ENCODE results near the gene ISYNA1.

The ISYNA1 gene

GRCh38 chr19:18457483-18458331 is 19.8 kb upstream of the ISYNA1 start:
- H3K9ac ChIP-seq (ENCODE audit: low read length): no peak overlapping the region
- H3K9me3 ChIP-seq (ENCODE audit: low read length): no peaks in the 10 kb centered on the region
- H3K79me2 ChIP-seq (ENCODE audit: insufficient read depth, low read length): no peaks in the 10 kb centered on the region
- no peak overlapping the region for H2AFZ ChIP-seq (ENCODE audit: low read length)
- H3K27me3 ChIP-seq (ENCODE audit: insufficient read depth, low read length): no peaks in the 10 kb centered on the region
- H3K4me1 ChIP-seq (ENCODE audit: insufficient read depth, low read length, severe bottlenecking): no peaks in the 10 kb centered on the region
- H3K9me2 ChIP-seq (ENCODE audit: low read depth, low read length): no peaks in the 10 kb centered on the region
- H3K36me3 ChIP-seq (ENCODE audit: insufficient read depth, low read length): peaks cover 33% of the 10 kb centered on the region
- no peaks in the 10 kb centered on the region for H4K20me1 ChIP-seq (ENCODE audit: insufficient read depth, low read length)
- no peaks in the 10 kb centered on the region for H3F3A ChIP-seq (ENCODE audit: insufficient read depth, low read length)
- no peak overlapping the region for H3K4me2 ChIP-seq (ENCODE audit: low read length)
- no peak for TF ChIP-seq EZH2 (IDR thresholded peaks at IDR 0.05; ENCODE audit: borderline replicate concordance, low read length)
- TF ChIP-seq, protein P1, sequence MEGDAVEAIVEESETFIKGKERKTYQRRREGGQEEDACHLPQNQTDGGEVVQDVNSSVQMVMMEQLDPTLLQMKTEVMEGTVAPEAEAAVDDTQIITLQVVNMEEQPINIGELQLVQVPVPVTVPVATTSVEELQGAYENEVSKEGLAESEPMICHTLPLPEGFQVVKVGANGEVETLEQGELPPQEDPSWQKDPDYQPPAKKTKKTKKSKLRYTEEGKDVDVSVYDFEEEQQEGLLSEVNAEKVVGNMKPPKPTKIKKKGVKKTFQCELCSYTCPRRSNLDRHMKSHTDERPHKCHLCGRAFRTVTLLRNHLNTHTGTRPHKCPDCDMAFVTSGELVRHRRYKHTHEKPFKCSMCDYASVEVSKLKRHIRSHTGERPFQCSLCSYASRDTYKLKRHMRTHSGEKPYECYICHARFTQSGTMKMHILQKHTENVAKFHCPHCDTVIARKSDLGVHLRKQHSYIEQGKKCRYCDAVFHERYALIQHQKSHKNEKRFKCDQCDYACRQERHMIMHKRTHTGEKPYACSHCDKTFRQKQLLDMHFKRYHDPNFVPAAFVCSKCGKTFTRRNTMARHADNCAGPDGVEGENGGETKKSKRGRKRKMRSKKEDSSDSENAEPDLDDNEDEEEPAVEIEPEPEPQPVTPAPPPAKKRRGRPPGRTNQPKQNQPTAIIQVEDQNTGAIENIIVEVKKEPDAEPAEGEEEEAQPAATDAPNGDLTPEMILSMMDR (IDR thresholded peaks at IDR 0.05; ENCODE audit: low read length): no peak
- no peak overlapping the region for H3K4me3 ChIP-seq (ENCODE audit: low read depth, low read length, poor library complexity, severe bottlenecking)
- no peak overlapping the region for H3K27ac ChIP-seq (ENCODE audit: low read depth, low read length, poor library complexity, severe bottlenecking)

- Histone ChIP-seq H3K79me2 (ENCODE audit: insufficient read depth, low read length) (no peaks in the 10 kb centered on the region), H2AFZ (ENCODE audit: low read length) (no peak overlapping the region), H3K4me1 (ENCODE audit: insufficient read depth, low read length, severe bottlenecking) (no peaks in the 10 kb centered on the region), H3K4me3 (ENCODE audit: low read depth, low read length, poor library complexity, severe bottlenecking) (no peak overlapping the region), H3F3A (ENCODE audit: insufficient read depth, low read length) (no peaks in the 10 kb centered on the region), H3K9me2 (ENCODE audit: low read depth, low read length) (no peaks in the 10 kb centered on the region), H3K36me3 (ENCODE audit: insufficient read depth, low read length) (peaks cover 33% of the 10 kb centered on the region), H3K27ac (ENCODE audit: low read depth, low read length, poor library complexity, severe bottlenecking) (no peak overlapping the region), H3K9me3 (ENCODE audit: low read length) (no peaks in the 10 kb centered on the region), H3K27me3 (ENCODE audit: insufficient read depth, low read length) (no peaks in the 10 kb centered on the region), H4K20me1 (ENCODE audit: insufficient read depth, low read length) (no peaks in the 10 kb centered on the region), H3K9ac (ENCODE audit: low read length) (no peak overlapping the region), H3K4me2 (ENCODE audit: low read length) (no peak overlapping the region)
- TF ChIP-seq, protein P1 (IDR thresholded peaks at IDR 0.05; ENCODE audit: low read length): no peak
- TF ChIP-seq EZH2 (IDR thresholded peaks at IDR 0.05; ENCODE audit: borderline replicate concordance, low read length): no peak
Measured at GRCh38 chr19:18456974-18457373, 19.0 kb upstream of the ISYNA1 start.

- TF ChIP-seq, protein P1 (IDR thresholded peaks at IDR 0.05; ENCODE audit: low read length): no peak
- TF ChIP-seq EZH2 (IDR thresholded peaks at IDR 0.05; ENCODE audit: borderline replicate concordance, low read length): no peak
- Histone ChIP-seq H3K27ac (ENCODE audit: low read depth, low read length, poor library complexity, severe bottlenecking) (no peak overlapping the region), H3K9ac (ENCODE audit: low read length) (no peak overlapping the region), H3K27me3 (ENCODE audit: insufficient read depth, low read length) (no peaks in the 10 kb centered on the region), H3K4me2 (ENCODE audit: low read length) (no peak overlapping the region), H3K4me3 (ENCODE audit: low read depth, low read length, poor library complexity, severe bottlenecking) (no peak overlapping the region), H3K4me1 (ENCODE audit: insufficient read depth, low read length, severe bottlenecking) (no peaks in the 10 kb centered on the region), H3K9me2 (ENCODE audit: low read depth, low read length) (no peaks in the 10 kb centered on the region), H3K36me3 (ENCODE audit: insufficient read depth, low read length) (peaks cover 29% of the 10 kb centered on the region), H3K79me2 (ENCODE audit: insufficient read depth, low read length) (no peaks in the 10 kb centered on the region), H3K9me3 (ENCODE audit: low read length) (no peaks in the 10 kb centered on the region), H2AFZ (ENCODE audit: low read length) (no peak overlapping the region), H4K20me1 (ENCODE audit: insufficient read depth, low read length) (no peaks in the 10 kb centered on the region), H3F3A (ENCODE audit: insufficient read depth, low read length) (no peaks in the 10 kb centered on the region)
Measured at GRCh38 chr19:18456279-18456678, 18.3 kb upstream of the ISYNA1 start.
